Activated CD4-positive, alpha-beta T cell treated with anti-CD3 and anti-CD28 coated beads, Interleukin-2, amount 50 U/mL, for 48 hours (primary cell): Measurements from ENCODE around the gene SHKBP1.

Source experiments
- DNase-seq, 2 experiments: peaks; one replicate each; pipeline ENCODE4 v3.0.0-alpha.2; 2020

SHKBP1 gene

GRCh38 chr19:40603389-40604170 lies 26.9 kb downstream of the SHKBP1 start:
- DNase-seq: peak; percentile 99

DNA sequence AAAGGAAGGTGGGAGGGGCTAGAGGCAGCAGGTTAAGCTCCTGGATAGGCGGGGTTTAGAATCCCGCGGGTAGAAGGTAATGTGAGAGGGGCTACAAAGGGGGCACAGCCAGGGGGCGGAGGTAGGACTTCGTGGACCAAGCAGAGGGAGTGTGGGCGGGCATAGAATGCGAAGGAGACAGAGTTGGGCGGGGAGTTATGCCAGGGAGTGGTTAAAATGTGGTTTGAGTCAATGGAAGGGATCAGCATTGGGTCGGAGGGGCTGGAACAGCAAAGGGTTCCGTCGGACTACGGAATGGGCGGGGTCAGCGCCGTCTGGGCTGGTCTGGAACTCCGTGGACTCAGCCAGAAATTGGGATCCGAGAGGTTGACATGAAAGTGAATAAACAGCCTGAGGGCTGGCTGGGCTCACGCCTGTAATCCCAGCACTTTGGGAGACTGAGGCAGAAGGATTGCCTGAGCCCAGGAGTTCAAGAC lies 27.5 kb downstream of the SHKBP1 start:
- DNase-seq: no peak

DNA sequence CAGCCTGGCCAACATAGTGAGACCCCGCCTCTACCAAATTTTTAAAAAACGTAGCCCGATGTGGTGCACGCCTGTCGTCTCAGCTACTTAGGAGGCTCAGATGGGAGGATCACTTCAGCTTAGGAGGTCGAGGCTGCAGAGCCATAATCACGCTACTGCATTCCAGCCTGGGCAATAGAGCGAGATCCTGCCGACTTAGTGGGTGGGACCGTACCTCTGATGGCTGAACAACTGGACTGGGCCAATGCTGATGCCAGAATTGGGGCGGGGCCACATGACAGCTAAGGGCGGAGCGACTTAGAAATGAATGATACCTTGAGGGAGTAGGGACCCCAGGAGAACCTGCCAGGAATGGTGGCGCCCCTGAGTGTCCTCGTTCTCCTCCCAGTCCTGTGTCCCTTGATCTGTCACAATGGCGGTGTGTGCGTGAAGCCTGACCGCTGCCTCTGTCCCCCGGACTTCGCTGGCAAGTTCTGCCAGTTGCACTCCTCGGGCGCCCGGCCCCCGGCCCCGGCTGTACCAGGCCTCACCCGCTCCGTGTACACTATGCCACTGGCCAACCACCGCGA lies 28.1 kb downstream of the SHKBP1 start:
- DNase-seq: peak in 1 of 2 experiments; percentile 42

- DNase-seq: peak; percentile 79 to 86
Measured at GRCh38 chr19:40605216-40605971, 28.7 kb downstream of the SHKBP1 start.

DNA sequence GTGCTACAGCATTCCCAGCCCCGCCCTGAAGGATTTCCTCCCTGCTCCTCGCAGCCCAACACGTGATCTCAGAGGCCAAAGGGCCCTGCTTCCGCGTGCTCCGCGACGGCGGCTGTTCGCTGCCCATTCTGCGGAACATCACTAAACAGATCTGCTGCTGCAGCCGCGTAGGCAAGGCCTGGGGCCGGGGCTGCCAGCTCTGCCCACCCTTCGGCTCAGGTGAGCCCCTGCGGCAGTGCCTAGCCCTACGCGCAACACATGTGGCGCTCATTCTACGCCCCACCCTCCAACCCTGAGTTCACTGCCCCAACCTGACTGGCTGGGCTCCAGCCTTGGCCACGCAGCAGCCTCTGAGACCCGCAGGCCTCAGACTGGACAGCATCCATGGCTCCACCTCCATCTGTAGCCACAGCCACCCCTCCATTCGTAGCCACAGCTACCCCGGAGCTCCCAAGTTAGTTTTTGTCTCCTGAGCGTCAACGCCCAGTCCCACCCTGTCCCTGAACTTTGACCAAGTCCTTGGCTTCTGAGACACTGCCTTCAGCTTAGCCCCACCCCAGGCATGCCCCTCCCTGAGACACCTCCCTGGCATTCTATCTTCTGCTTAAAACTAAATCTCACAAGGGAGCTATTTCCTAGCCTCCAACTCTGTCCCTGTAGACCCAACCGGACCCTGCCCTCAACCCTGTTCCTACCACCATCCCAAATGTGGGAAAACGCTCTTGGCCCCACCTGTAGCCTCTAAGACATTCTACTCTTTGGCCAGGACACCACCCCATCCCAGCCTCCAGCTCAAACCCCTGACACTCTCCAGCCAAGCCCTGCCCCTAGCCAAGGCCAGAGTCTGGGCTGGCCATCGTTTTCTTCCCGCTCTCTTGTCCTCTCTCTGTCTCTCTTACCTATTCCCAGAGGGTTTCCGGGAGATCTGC lies 30.9 kb downstream of the SHKBP1 start:
- DNase-seq: no peak

DNA sequence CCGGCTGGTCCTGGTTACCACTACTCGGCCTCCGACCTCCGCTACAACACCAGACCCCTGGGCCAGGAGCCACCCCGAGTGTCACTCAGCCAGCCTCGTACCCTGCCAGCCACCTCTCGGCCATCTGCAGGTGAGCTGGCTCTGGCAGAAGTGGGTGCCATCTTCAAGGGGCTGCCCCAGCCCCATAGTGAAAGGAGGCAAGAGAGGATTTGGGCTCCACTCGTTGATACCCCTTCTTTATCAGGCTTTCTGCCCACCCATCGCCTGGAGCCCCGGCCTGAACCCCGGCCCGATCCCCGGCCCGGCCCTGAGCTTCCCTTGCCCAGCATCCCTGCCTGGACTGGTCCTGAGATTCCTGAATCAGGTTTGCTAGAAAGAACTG lies 31.6 kb downstream of the SHKBP1 start:
- DNase-seq: no peak

- DNase-seq: no peak
Measured at GRCh38 chr19:40608957-40609356, 32.3 kb downstream of the SHKBP1 start.

GRCh38 chr19:40609561-40610395 lies 33.1 kb downstream of the SHKBP1 start:
- peak; percentile 97 to 98 for DNase-seq

DNA sequence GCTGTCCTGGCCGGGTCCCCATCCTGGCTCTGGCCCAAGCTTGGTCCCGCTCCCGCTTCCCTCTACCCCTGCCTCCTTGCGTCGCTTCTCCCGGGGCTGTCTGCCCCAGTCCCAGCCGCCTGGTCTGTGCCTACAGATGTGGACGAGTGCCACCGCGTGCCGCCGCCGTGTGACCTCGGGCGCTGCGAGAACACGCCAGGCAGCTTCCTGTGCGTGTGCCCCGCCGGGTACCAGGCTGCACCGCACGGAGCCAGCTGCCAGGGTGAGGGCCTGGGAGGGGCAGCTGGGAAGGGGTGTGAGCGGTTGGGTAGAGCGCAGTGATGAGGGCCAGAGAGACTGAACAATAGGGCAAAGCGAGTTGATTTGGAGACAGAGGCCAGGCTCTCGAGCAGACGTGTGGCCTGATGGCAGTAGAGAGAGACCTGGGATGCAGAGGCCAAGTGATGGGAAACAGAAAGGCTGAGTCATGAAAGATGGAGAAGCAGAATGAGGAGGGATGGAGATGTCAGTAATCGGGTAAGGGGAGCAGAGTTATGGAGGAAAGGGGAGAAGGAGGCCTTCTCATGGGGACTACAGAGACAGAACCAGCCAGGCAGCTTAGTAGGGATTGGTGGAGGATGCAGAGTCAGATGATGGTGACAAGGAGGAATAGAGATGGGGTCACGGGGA lies 33.9 kb downstream of the SHKBP1 start:
- DNase-seq: peak; percentile 62 to 71

GRCh38 chr19:40611096-40611495 lies 34.4 kb downstream of the SHKBP1 start:
- DNase-seq: peak in 1 of 2 experiments; percentile 25

GRCh38 chr19:40611900-40612698 lies 35.4 kb downstream of the SHKBP1 start:
- DNase-seq: no peak

DNA sequence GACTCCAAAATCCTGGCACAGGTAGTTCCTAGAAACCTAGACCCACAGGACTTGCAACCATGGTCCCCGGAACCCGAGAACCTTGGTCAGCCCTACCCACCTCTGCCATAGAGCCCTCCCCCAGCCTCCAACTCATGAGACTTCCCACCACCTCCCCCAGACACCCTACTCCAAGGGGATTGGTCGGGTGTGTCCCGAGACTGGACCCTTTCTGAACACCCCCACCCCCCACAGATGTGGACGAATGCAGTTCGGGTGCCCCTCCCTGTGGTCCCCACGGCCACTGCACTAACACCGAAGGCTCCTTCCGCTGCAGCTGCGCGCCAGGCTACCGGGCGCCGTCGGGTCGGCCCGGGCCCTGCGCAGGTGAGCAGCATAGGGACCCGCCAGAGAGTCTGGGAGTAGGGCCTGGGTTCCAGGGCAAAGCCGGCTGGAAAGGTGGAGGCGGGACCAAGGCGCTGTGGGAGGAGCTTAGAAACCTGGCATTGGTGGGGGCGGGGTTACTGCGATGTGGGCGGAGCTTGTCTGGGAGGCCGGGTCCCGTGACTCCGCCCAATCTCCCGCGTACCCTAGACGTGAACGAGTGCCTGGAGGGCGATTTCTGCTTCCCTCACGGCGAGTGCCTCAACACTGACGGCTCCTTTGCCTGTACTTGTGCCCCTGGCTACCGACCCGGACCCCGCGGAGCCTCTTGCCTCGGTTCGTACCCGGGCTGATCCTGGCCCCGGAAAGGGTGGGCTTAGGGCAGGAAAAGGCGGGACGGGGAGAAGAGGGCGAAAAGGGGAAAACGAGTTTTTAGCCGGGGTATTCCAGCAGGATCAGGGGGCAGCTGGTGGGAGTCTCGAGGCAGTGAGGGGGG lies 36.4 kb downstream of the SHKBP1 start:
- DNase-seq: peak; percentile 88 to 90

DNA sequence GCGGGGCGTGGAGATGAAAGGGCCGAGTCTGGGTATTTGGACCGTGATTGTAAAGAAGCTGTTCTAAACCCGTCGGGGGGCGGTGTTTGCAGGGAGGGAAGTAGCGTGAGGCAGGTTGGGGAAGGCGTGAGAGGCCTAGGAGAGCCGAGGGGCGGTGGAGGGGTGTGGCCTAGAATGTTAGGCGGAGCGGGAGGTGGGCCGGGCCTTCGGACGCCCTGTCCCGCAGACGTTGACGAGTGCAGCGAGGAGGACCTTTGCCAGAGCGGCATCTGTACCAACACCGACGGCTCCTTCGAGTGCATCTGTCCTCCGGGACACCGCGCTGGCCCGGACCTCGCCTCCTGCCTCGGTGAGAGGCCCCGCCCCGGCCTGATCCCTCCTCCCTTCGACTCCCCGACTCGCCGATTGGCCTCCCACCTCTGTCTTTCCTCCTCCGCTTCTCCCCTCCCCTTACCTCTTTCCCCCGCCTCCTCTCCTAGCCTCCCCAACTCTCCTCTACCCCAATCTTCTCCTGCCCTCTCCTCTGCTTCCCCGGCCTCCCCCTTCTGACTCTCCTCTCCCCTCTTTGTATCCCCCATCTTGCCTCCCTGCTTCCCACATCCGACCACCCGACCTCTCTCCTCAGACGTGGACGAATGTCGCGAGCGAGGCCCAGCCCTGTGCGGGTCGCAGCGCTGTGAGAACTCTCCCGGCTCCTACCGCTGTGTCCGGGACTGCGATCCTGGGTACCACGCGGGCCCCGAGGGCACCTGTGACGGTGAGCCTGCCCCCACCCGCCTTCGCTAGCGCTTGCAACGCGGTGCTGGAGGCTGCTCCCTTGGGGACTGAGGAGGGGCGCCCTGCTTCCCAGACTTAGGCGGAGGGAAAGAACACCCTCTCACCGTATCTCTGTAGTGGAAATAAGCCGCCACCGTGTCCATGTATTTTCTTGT lies 37.3 kb downstream of the SHKBP1 start:
- peak; percentile 91 to 93 for DNase-seq

- DNase-seq: peak; percentile 100
Measured at GRCh38 chr19:40614622-40615411, 38.1 kb downstream of the SHKBP1 start.

DNA sequence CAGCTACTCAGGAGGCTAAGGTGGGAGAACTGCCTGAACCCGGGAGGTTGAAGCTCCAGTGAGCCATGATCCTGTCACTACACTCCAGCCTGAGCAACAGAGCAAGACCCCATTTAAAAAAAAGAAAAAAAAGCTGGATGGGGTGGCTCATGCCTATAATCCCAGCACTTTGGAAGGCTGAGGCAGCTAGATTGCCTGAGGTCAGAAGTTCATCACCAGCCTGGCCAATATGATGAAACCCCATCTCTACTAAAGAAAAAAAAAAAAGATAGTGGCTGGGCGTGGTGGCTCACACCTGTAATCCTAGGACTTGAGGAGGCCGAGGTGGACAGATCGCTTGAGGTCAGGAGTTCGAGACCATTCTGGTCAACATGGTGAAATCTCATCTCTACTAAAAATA lies 39.5 kb downstream of the SHKBP1 start:
- no peak for DNase-seq

GRCh38 chr19:40616941-40617340 lies 40.3 kb downstream of the SHKBP1 start:
- DNase-seq: no peak

DNA sequence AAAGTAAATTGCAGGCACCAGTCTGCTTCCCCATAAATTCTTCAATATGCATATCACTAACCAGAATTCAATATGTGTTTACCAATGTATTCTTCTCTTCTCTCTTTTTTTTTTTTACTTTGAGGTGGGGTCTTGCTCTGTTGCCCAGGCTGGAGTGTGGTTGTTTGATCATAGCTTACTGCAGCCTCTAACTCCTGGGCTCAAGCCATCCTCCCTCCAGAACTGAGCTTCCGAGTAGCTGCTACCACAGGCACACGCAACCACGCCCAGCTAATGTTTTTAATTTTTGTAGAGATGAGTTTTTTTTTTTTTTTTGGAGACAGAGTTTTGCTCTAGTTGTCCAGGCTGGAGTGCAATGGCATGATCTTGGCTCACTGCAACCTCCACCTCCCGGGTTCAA lies 41.3 kb downstream of the SHKBP1 start:
- DNase-seq: no peak
